HepG2 (cell line): ENCODE data around the gene CD2AP. TPM values are rescaled to one million over a fixed set of nuclear protein-coding genes. Genes with fewer than 3 reads are reported as not detected.

Experiments used
- ATAC-seq: fragments of 200-7000 bp; cut with Tn5 transposase; 3 replicates; pipeline ENCODE4 v1.9.1; 2020; ENCODE audit warnings: mild to moderate bottlenecking, moderate library complexity
- BruUV-seq: library from RNA; stranded (reverse); fragments of 400-500 nt; replicated peaks from 2 replicates; lab custom pipeline; 2021; lab: Mats Ljungman, UMichigan
- CTCF ChIA-PET: fragments of 300-600 bp; formaldehyde crosslinking; extraction: SDS; loops from one replicate; lab custom pipeline; 2021; ENCODE audit warnings: low total read pairs, inconsistent platforms, low intra/inter-chr PET ratio; lab: Yijun Ruan, JAX
- POLR2A ChIA-PET: fragments of 350-600 bp; sonication (Branson Sonifier 250); formaldehyde crosslinking; loops from one replicate; lab custom pipeline; 2020; ENCODE audit warnings: antibody characterized with exemption, inconsistent platforms; lab: Yijun Ruan, JAX
- DNase-seq: peaks from one replicate; pipeline ENCODE4 v3.0.0-alpha.2; 2015; ENCODE audit warnings: low spot score
- FAIRE-seq: peaks from 3 replicates; lab custom pipeline; 2011; peaks lifted over from hg19 to GRCh38; lab: Jason Lieb, UNC
- H2AFZ ChIP-seq: one replicate; pipeline ENCODE4 v1.6.1; 2011; ENCODE audit warnings: low read length, inconsistent platforms
- H3K27ac ChIP-seq: fragments of 300-600 bp; 3 replicates; pipeline ENCODE4 v1.8.0; 2011; ENCODE audit warnings: mixed run types, mild to moderate bottlenecking, mixed read lengths, low read length, inconsistent platforms; ENCODE audit not compliant: insufficient read depth; ENCODE audit errors: extremely low read length
- H3K27me3 ChIP-seq, 2 experiments: fragments of 200-600 bp in 1 of 2; 2 replicates in 1 of 2; 3 replicates in 1 of 2; pipeline versions ENCODE4 v1.6.0 to v1.8.0; 2011; ENCODE audit warnings: low read length in 2 of 2, mild to moderate bottlenecking in 2 of 2, moderate library complexity in 2 of 2, inconsistent platforms in 1 of 2; ENCODE audit not compliant: insufficient read depth in 2 of 2, control insufficient read depth in 1 of 2
- H3K36me3 ChIP-seq, 2 experiments: fragments of 200-600 bp in 1 of 2; replicated peaks in 1 of 2; 2 replicates in 1 of 2; 3 replicates in 1 of 2; pipeline versions ENCODE4 v1.5.1 to v1.8.0; 2011; ENCODE audit warnings: low read length in 2 of 2, inconsistent platforms in 1 of 2; ENCODE audit not compliant: insufficient read depth in 2 of 2, control insufficient read depth in 1 of 2
- H3K4me1 ChIP-seq: 2 replicates; pipeline ENCODE4 v1.5.1; 2012; ENCODE audit warnings: low read length, inconsistent platforms; ENCODE audit not compliant: insufficient read depth
- H3K4me2 ChIP-seq: 2 replicates; pipeline ENCODE4 v1.6.0; 2011; ENCODE audit warnings: low read depth, low read length, inconsistent platforms
- H3K4me3 ChIP-seq, 3 experiments: fragments of 200-600 bp in 1 of 3; sonication (generic), shearing (Covaris generic) in 1 of 3; replicated peaks in 1 of 3; 2 replicates each; pipeline ENCODE4 v1.5.1; 2011 to 2016; ENCODE audit warnings: low read length in 3 of 3, inconsistent platforms in 2 of 3, low read depth in 2 of 3, mild to moderate bottlenecking in 2 of 3, control low read depth in 1 of 3, mixed read lengths in 1 of 3; ENCODE audit not compliant: insufficient read depth in 1 of 3
- H3K79me2 ChIP-seq: one replicate; pipeline ENCODE4 v1.6.1; 2011; ENCODE audit warnings: low read length, inconsistent platforms; ENCODE audit not compliant: insufficient read depth
- H3K9ac ChIP-seq: 2 replicates; pipeline ENCODE4 v1.6.0; 2011; ENCODE audit warnings: mild to moderate bottlenecking, low read depth, low read length, inconsistent platforms; ENCODE audit not compliant: insufficient read depth
- H3K9me3 ChIP-seq: 2 replicates; pipeline ENCODE4 v1.5.1; 2012; ENCODE audit warnings: mild to moderate bottlenecking, low read length
- H4K20me1 ChIP-seq: 2 replicates; pipeline ENCODE4 v1.6.0; 2011; ENCODE audit warnings: inconsistent platforms, mild to moderate bottlenecking, low read length, moderate library complexity; ENCODE audit not compliant: insufficient read depth
- CREB1 ChIP-seq, 2 experiments: fragments of 450-650 bp in 1 of 2; IDR thresholded peaks; 2 replicates each; pipeline ENCODE4 v1.6.1; 2016 to 2017; ENCODE audit warnings: control low read depth in 1 of 2, mild to moderate bottlenecking in 1 of 2, missing compliant biosample characterization in 1 of 2, missing genetic modification characterization in 1 of 2
- KDM4B ChIP-seq: sonication (generic); formaldehyde crosslinking; IDR thresholded peaks from 2 replicates; pipeline ENCODE4 v1.4.0; 2020; ENCODE audit warnings: missing genetic modification reagents
- NFE2 ChIP-seq: sonication (generic); formaldehyde crosslinking; IDR thresholded peaks from 2 replicates; pipeline ENCODE4 v1.4.0; 2020; ENCODE audit warnings: missing genetic modification reagents
- NFE2L2 ChIP-seq: fragments of 150-350 bp; IDR thresholded peaks from 2 replicates; pipeline ENCODE4 v1.6.1; 2014; ENCODE audit warnings: low read length
- NR1H2 ChIP-seq: sonication (generic); formaldehyde crosslinking; IDR thresholded peaks from 2 replicates; pipeline ENCODE4 v1.8.1; 2022; ENCODE audit warnings: low read depth, missing genetic modification reagents, borderline replicate concordance
- ONECUT2 ChIP-seq: sonication (generic); formaldehyde crosslinking; IDR thresholded peaks from 2 replicates; pipeline ENCODE4 v1.4.0; 2020; ENCODE audit warnings: missing genetic modification reagents
- RFX5 ChIP-seq: IDR thresholded peaks from 2 replicates; pipeline ENCODE4 v1.6.1; 2011; ENCODE audit warnings: low read depth, low read length, improper control_type of control experiment
- RFXAP ChIP-seq: sonication (generic); formaldehyde crosslinking; IDR thresholded peaks from 2 replicates; pipeline ENCODE4 v1.4.0; 2020; ENCODE audit warnings: missing genetic modification reagents, borderline replicate concordance
- SNAI1 ChIP-seq: sonication (generic); formaldehyde crosslinking; IDR thresholded peaks from 2 replicates; pipeline ENCODE4 v1.5.0; 2020; ENCODE audit warnings: mild to moderate bottlenecking, missing genetic modification reagents, borderline replicate concordance
- USF2 ChIP-seq, 2 experiments: sonication (generic) in 1 of 2; formaldehyde crosslinking in 1 of 2; IDR thresholded peaks; 2 replicates each; pipeline versions ENCODE4 v1.5.1 to v1.6.1; 2011 to 2020; ENCODE audit warnings: borderline replicate concordance in 1 of 2, low read depth in 1 of 2, low read length in 1 of 2, mild to moderate bottlenecking in 1 of 2, missing genetic modification reagents in 1 of 2, moderate library complexity in 1 of 2
- ZFYVE20 ChIP-seq: sonication (generic); formaldehyde crosslinking; IDR thresholded peaks from 2 replicates; pipeline ENCODE4 v1.8.0; 2023; ENCODE audit warnings: low read depth, mild to moderate bottlenecking, moderate library complexity, missing genetic modification reagents, borderline replicate concordance
- ZNF12 ChIP-seq: sonication (generic); formaldehyde crosslinking; IDR thresholded peaks from 2 replicates; pipeline ENCODE4 v1.5.0; 2020; ENCODE audit warnings: missing genetic modification reagents
- ZNF282 ChIP-seq: fragments of 450-650 bp; IDR thresholded peaks from 2 replicates; pipeline ENCODE4 v1.6.1; 2018; ENCODE audit not compliant: partially characterized antibody
- ZNF543 ChIP-seq: sonication (generic); formaldehyde crosslinking; IDR thresholded peaks from 2 replicates; pipeline ENCODE4 v1.4.0; 2020; ENCODE audit warnings: mild to moderate bottlenecking, missing genetic modification reagents
- ZSCAN22 ChIP-seq: sonication (generic); formaldehyde crosslinking; IDR thresholded peaks from 2 replicates; pipeline ENCODE4 v1.4.0; 2020; ENCODE audit warnings: mild to moderate bottlenecking, missing genetic modification reagents
- WGBS: methylation state at CpG from one replicate; pipeline ENCODE4 v1.1.6; 2017; ENCODE audit warnings: low lambda C conversion rate; 5-methylcytosine and 5-hydroxymethylcytosine counted together
- in situ Hi-C: cut with HindIII; loops from 2 replicates; pipeline ENCODE4 v1.10.0; 2017; ENCODE audit warnings: low pct_unique_long_range_greater_than_20kb; ENCODE audit not compliant: extremely low pct_ligation_motif_present
- intact Hi-C: fragments of 100-400 bp; cut with micrococcal nuclease; formaldehyde crosslinking; loops from one replicate; pipeline ENCODE4 v1.10.0; 2022; ENCODE audit not compliant: unreplicated experiment
- polyA plus RNA-seq, 8 experiments: library from polyadenylated mRNA; depleted of rRNA in 3 of 8; stranded (reverse) in 7 of 8; unstranded in 1 of 8; fragments of >200 nt; fragmentation: Illumina TruSeq in 4 of 8; extraction: Trizol in 4 of 8; gene quantifications; 2 replicates each; pipeline versions ENCODE4 v1.2.1 to v1.2.3, GENCODE V29; 2011 to 2016; ENCODE audit warnings: low read depth in 4 of 8, missing spikeins in 1 of 8, mixed read lengths in 1 of 8; ENCODE audit not compliant: insufficient read depth in 1 of 8
- total RNA-seq, 5 experiments: library from RNA; depleted of rRNA; stranded (reverse); fragments of >200 nt; fragmentation: Illumina TruSeq; extraction: Trizol; gene quantifications; 2 replicates each; pipeline ENCODE4 v1.2.3, GENCODE V29; 2016; ENCODE audit warnings: low read depth in 1 of 5
- TF ChIP-seq, protein P1 (sequence below): IDR thresholded peaks from 2 replicates; pipeline ENCODE4 v1.6.1; 2016; ENCODE audit warnings: missing biosample characterization, missing genetic modification reagents, low read depth
- TF ChIP-seq, protein P2 (sequence below): sonication (generic); formaldehyde crosslinking; IDR thresholded peaks from 2 replicates; pipeline ENCODE4 v1.8.1; 2023; ENCODE audit warnings: mild to moderate bottlenecking, missing genetic modification reagents, borderline replicate concordance
- TF ChIP-seq, protein P3 (sequence below): sonication (generic); formaldehyde crosslinking; IDR thresholded peaks from 2 replicates; pipeline ENCODE4 v1.4.0; 2020; ENCODE audit warnings: missing genetic modification reagents

Gene CD2AP
- total and polyA plus RNA-seq, 2 of the 13 experiments (the other 11 are each of a cell fraction or from before 2014, with no cell fraction given), result 8.6 to 31.9 TPM

DNA sequence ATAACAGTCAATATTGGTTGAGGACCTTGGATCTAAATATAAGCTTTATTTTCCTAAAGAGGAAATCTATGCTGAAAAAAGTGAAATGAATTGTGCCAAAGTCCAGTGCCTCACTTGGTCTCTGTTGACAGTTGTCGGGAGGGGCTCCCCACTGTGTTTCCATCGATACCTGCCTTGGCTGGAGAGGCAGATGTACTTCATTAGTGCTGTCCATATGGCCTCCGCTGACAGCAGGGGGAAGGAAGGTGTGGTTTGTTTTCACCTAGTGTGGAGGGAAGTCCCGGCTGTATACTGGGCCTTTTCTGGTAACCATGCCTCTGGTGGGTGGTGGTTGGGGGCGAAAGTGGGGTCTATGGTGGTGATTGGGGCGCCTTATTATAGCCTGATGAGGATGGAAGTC lies 42.7 kb downstream of the CD2AP start (continued):
- TF ChIP-seq SNAI1 (CRISPR knock-in tag) (no peak), ZNF282 (no peak), ZFYVE20 (CRISPR knock-in tag) (no peak), CREB1 (IDR thresholded peaks at IDR 0.05) (no peak), CREB1 (CRISPR knock-in tag; IDR thresholded peaks at IDR 0.05) (no peak), NFE2L2 (no peak)

DNA sequence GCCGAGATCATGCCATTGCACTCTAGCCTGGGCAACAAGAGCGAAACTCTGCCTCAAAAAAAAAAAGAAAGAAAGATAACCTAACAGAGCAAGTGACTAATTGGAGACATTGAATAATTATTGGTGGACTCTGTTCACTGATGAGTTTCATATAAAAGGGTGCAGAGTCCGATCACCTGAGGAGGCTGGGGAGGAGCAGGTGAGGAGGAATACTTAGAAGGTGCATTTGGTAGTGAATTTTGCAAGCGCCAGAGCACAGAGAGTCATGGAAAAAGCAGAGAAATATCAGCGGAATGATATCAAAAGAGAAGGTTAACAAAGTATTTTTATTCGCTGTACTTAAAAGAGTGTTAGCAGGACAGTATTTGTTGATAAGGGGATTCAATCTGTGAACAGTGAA lies 44.4 kb downstream of the CD2AP start:
- BruUV-seq, result no TSS peak
- TF ChIP-seq RFXAP (CRISPR knock-in tag), result no peak
- TF ChIP-seq, protein P1, sequence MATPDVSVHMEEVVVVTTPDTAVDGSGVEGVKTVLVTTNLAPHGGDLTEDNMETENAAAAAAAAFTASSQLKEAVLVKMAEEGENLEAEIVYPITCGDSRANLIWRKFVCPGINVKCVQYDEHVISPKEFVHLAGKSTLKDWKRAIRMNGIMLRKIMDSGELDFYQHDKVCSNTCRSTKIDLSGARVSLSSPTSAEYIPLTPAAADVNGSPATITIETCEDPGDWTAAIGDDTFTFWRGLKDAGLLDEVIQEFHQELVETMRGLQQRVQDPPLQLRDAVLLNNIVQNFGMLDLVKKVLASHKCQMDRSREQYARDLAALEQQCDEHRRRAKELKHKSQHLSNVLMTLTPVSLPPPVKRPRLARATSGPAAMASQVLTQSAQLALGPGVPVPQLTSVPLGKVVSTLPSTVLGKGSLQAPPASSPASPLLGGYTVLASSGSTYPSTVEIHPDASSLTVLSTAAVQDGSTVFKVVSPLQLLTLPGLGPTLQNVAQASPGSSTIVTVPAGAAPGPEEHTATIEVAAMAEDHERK (CRISPR knock-in tag), result no peak
- TF ChIP-seq ZNF12 (CRISPR knock-in tag), result no peak
- TF ChIP-seq USF2 (IDR thresholded peaks at IDR 0.05; ENCODE audit: low read depth, low read length), result no peak
- TF ChIP-seq USF2 (CRISPR knock-in tag; IDR thresholded peaks at IDR 0.05; ENCODE audit: borderline replicate concordance), result no peak
- TF ChIP-seq, protein P2, sequence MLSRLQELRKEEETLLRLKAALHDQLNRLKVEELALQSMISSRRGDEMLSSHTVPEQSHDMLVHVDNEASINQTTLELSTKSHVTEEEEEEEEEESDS, result no peak
- TF ChIP-seq ONECUT2 (CRISPR knock-in tag), result no peak
- no peak for TF ChIP-seq RFX5
- TF ChIP-seq KDM4B (CRISPR knock-in tag), result no peak
- TF ChIP-seq ZSCAN22 (CRISPR knock-in tag), result no peak
- TF ChIP-seq ZNF543, result no peak
- no peak for TF ChIP-seq NR1H2
- no peak for TF ChIP-seq NFE2
- TF ChIP-seq, protein P3, sequence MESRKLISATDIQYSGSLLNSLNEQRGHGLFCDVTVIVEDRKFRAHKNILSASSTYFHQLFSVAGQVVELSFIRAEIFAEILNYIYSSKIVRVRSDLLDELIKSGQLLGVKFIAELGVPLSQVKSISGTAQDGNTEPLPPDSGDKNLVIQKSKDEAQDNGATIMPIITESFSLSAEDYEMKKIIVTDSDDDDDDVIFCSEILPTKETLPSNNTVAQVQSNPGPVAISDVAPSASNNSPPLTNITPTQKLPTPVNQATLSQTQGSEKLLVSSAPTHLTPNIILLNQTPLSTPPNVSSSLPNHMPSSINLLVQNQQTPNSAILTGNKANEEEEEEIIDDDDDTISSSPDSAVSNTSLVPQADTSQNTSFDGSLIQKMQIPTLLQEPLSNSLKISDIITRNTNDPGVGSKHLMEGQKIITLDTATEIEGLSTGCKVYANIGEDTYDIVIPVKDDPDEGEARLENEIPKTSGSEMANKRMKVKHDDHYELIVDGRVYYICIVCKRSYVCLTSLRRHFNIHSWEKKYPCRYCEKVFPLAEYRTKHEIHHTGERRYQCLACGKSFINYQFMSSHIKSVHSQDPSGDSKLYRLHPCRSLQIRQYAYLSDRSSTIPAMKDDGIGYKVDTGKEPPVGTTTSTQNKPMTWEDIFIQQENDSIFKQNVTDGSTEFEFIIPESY (CRISPR knock-in tag), result no peak

More for the DNA sequence above, 44.4 kb downstream of the CD2AP start:
- Histone ChIP-seq H3K9me3 (no peaks in the 10 kb centered on the region), H3K4me3 (no peak overlapping the region), H3K79me2 (peaks cover 70% of the 10 kb centered on the region), H3K9ac (no peak overlapping the region), H3K36me3 (no peaks in the 10 kb centered on the region; a peak in 2 of 5 replicates), H4K20me1 (peaks cover 40% of the 10 kb centered on the region), H3K27me3 (no peaks in the 10 kb centered on the region), H2AFZ (no peak overlapping the region), H3K4me2 (no peak overlapping the region), H3K27ac (no peak overlapping the region), H3K4me1 (peaks cover 31% of the 10 kb centered on the region)
- intact Hi-C loops (no loop called here), in situ Hi-C loops (no loop called here)
- ATAC-seq (no peak), DNase-seq (no peak), FAIRE-seq (no peak)
- POLR2A ChIA-PET, result no interaction called here
- WGBS, result 98% methylated on average over 6 of the region's 6 CpGs
- CTCF ChIA-PET, result no interaction called here
